K562 (cell line): ENCODE results near the gene CRYGA. TPM values are rescaled to one million over a fixed set of nuclear protein-coding genes. Genes with fewer than 3 reads are reported as not detected.

ENCODE experiments used
- ATAC-seq: fragments of 200-7000 bp; cut with Tn5 transposase; 3 replicates; pipeline ENCODE4 v1.9.1; 2020; ENCODE audit warnings: moderate library complexity
- Bru-seq: library from RNA; stranded (reverse); fragments of 400-500 nt; gene quantifications from one replicate; lab custom pipeline; 2021; lab: Mats Ljungman, UMichigan
- BruChase-seq, 2 experiments: library from RNA; stranded (reverse); fragments of 400-500 nt; gene quantifications; one replicate each; lab custom pipeline; 2021; lab: Mats Ljungman, UMichigan
- BruUV-seq: library from RNA; stranded (reverse); fragments of 400-500 nt; replicated peaks from 2 replicates; lab custom pipeline; 2021; lab: Mats Ljungman, UMichigan
- CTCF ChIA-PET: fragments of 300-600 bp; formaldehyde crosslinking; extraction: SDS; loops from one replicate; lab custom pipeline; 2021; ENCODE audit warnings: low intra/inter-chr PET ratio; lab: Yijun Ruan, JAX
- POLR2A ChIA-PET: fragments of 300-600, 350-650 bp; sonication (Branson Sonifier 250); formaldehyde crosslinking; extraction: SDS; loops from one replicate; lab custom pipeline; 2021; ENCODE audit warnings: antibody characterized with exemption, inconsistent platforms; lab: Yijun Ruan, JAX
- DNase-seq, 4 experiments: peaks; one replicate each; pipeline versions ENCODE4 v3.0.0 to v3.0.0-alpha.2; 2011 to 2018; ENCODE audit warnings: low spot score in 3 of 4, mixed read lengths in 3 of 4; ENCODE audit errors: extremely low read depth in 1 of 4
- FAIRE-seq: peaks from 2 replicates; lab custom pipeline; 2011; peaks lifted over from hg19 to GRCh38; lab: Jason Lieb, UNC
- H2AFZ ChIP-seq: 2 replicates; pipeline ENCODE4 v1.6.0; 2011; ENCODE audit warnings: low read depth, low read length, control low read depth, inconsistent platforms
- H3K27ac ChIP-seq: fragments of 200-600 bp; 3 replicates; pipeline ENCODE4 v1.8.0; 2011; ENCODE audit warnings: low read depth, mild to moderate bottlenecking, control low read depth, inconsistent platforms, low read length, moderate library complexity, mixed read lengths; ENCODE audit errors: extremely low read depth
- H3K27me3 ChIP-seq, 2 experiments: fragments of 300-600 bp in 1 of 2; 2 replicates in 1 of 2; 3 replicates in 1 of 2; pipeline versions ENCODE4 v1.6.0 to v1.8.0; 2011; ENCODE audit warnings: inconsistent platforms in 2 of 2, low read length in 2 of 2, mild to moderate bottlenecking in 1 of 2, mixed read lengths in 1 of 2, moderate library complexity in 1 of 2; ENCODE audit not compliant: control insufficient read depth in 2 of 2, insufficient read depth in 2 of 2
- H3K36me3 ChIP-seq: fragments of 300-600 bp; 3 replicates; pipeline ENCODE4 v1.8.0; 2011; ENCODE audit warnings: mild to moderate bottlenecking, low read length, inconsistent platforms; ENCODE audit not compliant: control insufficient read depth, insufficient read depth
- H3K4me1 ChIP-seq, 2 experiments: fragments of 200-600 bp in 1 of 2; replicated peaks in 1 of 2; 2 replicates in 1 of 2; 3 replicates in 1 of 2; pipeline versions ENCODE4 v1.5.1 to v1.8.0; 2011; ENCODE audit warnings: inconsistent platforms in 2 of 2, low read length in 2 of 2, mild to moderate bottlenecking in 1 of 2, mixed read lengths in 1 of 2, moderate library complexity in 1 of 2; ENCODE audit not compliant: control insufficient read depth in 2 of 2, insufficient read depth in 2 of 2
- H3K4me2 ChIP-seq: 2 replicates; pipeline ENCODE4 v1.6.1; 2011; ENCODE audit warnings: low read length, control low read depth, inconsistent platforms, mixed read lengths; ENCODE audit not compliant: insufficient read depth
- H3K4me3 ChIP-seq: fragments of 200-600 bp; sonication (generic), shearing (Covaris generic); 2 replicates; pipeline ENCODE4 v1.5.1; 2016; ENCODE audit warnings: control low read depth, inconsistent platforms
- H3K79me2 ChIP-seq: fragments of 200-600 bp; 3 replicates; pipeline ENCODE4 v1.8.0; 2011; ENCODE audit warnings: low read length, inconsistent platforms; ENCODE audit not compliant: control insufficient read depth, insufficient read depth
- H3K9ac ChIP-seq, 2 experiments: 2 replicates each; pipeline versions ENCODE4 v1.6.0 to v1.6.1; 2011; ENCODE audit warnings: low read depth in 2 of 2, low read length in 2 of 2, control low read depth in 1 of 2, inconsistent platforms in 1 of 2, mild to moderate bottlenecking in 1 of 2, mixed read lengths in 1 of 2; ENCODE audit not compliant: insufficient read depth in 1 of 2
- H3K9me1 ChIP-seq: one replicate; pipeline ENCODE4 v1.6.0; 2011; ENCODE audit warnings: inconsistent platforms, mild to moderate bottlenecking, low read length, moderate library complexity; ENCODE audit not compliant: control insufficient read depth, insufficient read depth
- H3K9me3 ChIP-seq: replicated peaks from 2 replicates; pipeline ENCODE4 v1.5.1; 2011; ENCODE audit warnings: low read depth, low read length, inconsistent platforms; ENCODE audit not compliant: control insufficient read depth, insufficient read depth
- H4K20me1 ChIP-seq: replicated peaks from 2 replicates; pipeline ENCODE4 v1.6.1; 2011; ENCODE audit warnings: low read length, inconsistent platforms, mixed read lengths; ENCODE audit not compliant: control insufficient read depth, insufficient read depth
- LCOR ChIP-seq: sonication (generic); formaldehyde crosslinking; IDR thresholded peaks from 2 replicates; pipeline ENCODE4 v1.8.0; 2022; ENCODE audit warnings: mild to moderate bottlenecking, missing genetic modification reagents
- RBBP5 ChIP-seq: fragments of 200-600 bp; sonication (generic); IDR thresholded peaks from 2 replicates; pipeline ENCODE4 v1.6.1; 2012; ENCODE audit warnings: borderline replicate concordance, mild to moderate bottlenecking, low read length, control low read depth, inconsistent platforms; ENCODE audit not compliant: insufficient read depth, poor library complexity, severe bottlenecking
- WGBS: fragments of 100-300 bp; shearing (Covaris generic); methylation state at CpG from one replicate; pipeline ENCODE4 v1.1.6; 2016; ENCODE audit warnings: low coverage, mixed read lengths; ENCODE audit not compliant: insufficient coverage; ENCODE audit errors: missing lambda C conversion rate; 5-methylcytosine and 5-hydroxymethylcytosine counted together
- in situ Hi-C: fragments of 300-500 bp; cut with MboI; formaldehyde crosslinking; loops from 4 replicates; pipeline ENCODE4 v1.15.0; 2018; ENCODE audit warnings: inconsistent platforms, mixed read lengths
- intact Hi-C: fragments of 100-400 bp; cut with micrococcal nuclease; formaldehyde crosslinking; loops from 2 replicates; pipeline ENCODE4 v1.14.2; 2022
- long read RNA-seq, 3 experiments: library from polyadenylated mRNA in 2 of 3; library from RNA in 1 of 3; unstranded in 2 of 3; stranded (forward) in 1 of 3; transcript quantifications; one replicate each; pipeline ENCODE4 v2.0.0, GENCODE V29; 2019 to 2022
- polyA minus RNA-seq, 3 experiments: library from RNA; depleted of rRNA, polyadenylated mRNA; stranded (reverse); fragments of >200 nt; gene quantifications; 2 replicates each; pipeline ENCODE4 v1.2.3, GENCODE V29; 2011
- polyA plus RNA-seq, 8 experiments: library from polyadenylated mRNA; depleted of rRNA in 4 of 8; stranded (reverse) in 5 of 8; unstranded in 3 of 8; fragments of >200 nt; fragmentation: Nextera tagmentation in 2 of 8; fragmentation: Illumina TruSeq in 1 of 8; extraction: Ambion mirVana in 2 of 8; extraction: Trizol in 1 of 8; gene quantifications; 2 replicates each; pipeline versions ENCODE4 v1.2.1 to v1.2.3, GENCODE V29; 2011 to 2014; ENCODE audit warnings: inconsistent platforms in 1 of 8, missing spikeins in 1 of 8
- total RNA-seq, 7 experiments: library from RNA; depleted of rRNA in 6 of 7; stranded (reverse); fragments of >200 nt in 6 of 7; fragmentation: Illumina TruSeq in 2 of 7; extraction: Trizol in 2 of 7; gene quantifications; 2 replicates each; pipeline versions ENCODE4 v1.2.1 to v1.2.3, GENCODE V29; 2011 to 2021; ENCODE audit warnings: low replicate concordance in 1 of 7

The CRYGA gene, protein sequence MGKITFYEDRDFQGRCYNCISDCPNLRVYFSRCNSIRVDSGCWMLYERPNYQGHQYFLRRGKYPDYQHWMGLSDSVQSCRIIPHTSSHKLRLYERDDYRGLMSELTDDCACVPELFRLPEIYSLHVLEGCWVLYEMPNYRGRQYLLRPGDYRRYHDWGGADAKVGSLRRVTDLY
- not detected in 2 replicates for total RNA-seq (2011; cell fraction: chromatin; rRNA removed; ENCODE audit: low replicate concordance)
- not detected in 2 replicates for total RNA-seq (2011; cell fraction: nucleolus; rRNA removed)
- total RNA-seq (2011; cell fraction: nucleoplasm; rRNA removed) = not detected in 2 replicates
- not detected in 2 replicates for total RNA-seq (2014; rRNA removed)
- total RNA-seq (2014; rRNA removed; fragmentation: Illumina TruSeq; extraction: Trizol) = not detected in 2 replicates
- total RNA-seq (2015; rRNA removed; fragmentation: Illumina TruSeq; extraction: Trizol) = not detected in 2 replicates
- not detected in 2 replicates for total RNA-seq (2021)
- not detected in 2 replicates for polyA plus RNA-seq (2011; rRNA removed)
- not detected in 2 replicates for polyA plus RNA-seq (2011; cell fraction: cytosol; rRNA removed)
- not detected in 2 replicates for polyA plus RNA-seq (2011; cell fraction: nucleus; rRNA removed)
- not detected in 2 replicates for polyA plus RNA-seq (2012)
- not detected in 2 replicates for polyA plus RNA-seq (2014; fragmentation: Illumina TruSeq; extraction: Trizol)
- polyA plus RNA-seq (2014; fragmentation: Nextera tagmentation; extraction: Ambion mirVana) = not detected
- polyA plus RNA-seq (2014; rRNA removed) = not detected in 2 replicates
- not detected in 2 replicates for polyA minus RNA-seq (2011; rRNA and poly(A)+ RNA removed)
- not detected in 2 replicates for polyA minus RNA-seq (2011; cell fraction: cytosol; rRNA and poly(A)+ RNA removed)
- not detected in 2 replicates for polyA minus RNA-seq (2011; cell fraction: nucleus; rRNA and poly(A)+ RNA removed)
- Bru-seq, nascent RNA = not detected
- not detected for BruChase-seq, experiment 1, labeled RNA remaining after a 2-hour chase
- not detected for BruChase-seq, experiment 2, labeled RNA remaining after a 6-hour chase
- long read RNA-seq, experiment 1 = 0 reads
- long read RNA-seq, experiment 2 = 0 reads
- long read RNA-seq, experiment 3 = 0 reads

DNA sequence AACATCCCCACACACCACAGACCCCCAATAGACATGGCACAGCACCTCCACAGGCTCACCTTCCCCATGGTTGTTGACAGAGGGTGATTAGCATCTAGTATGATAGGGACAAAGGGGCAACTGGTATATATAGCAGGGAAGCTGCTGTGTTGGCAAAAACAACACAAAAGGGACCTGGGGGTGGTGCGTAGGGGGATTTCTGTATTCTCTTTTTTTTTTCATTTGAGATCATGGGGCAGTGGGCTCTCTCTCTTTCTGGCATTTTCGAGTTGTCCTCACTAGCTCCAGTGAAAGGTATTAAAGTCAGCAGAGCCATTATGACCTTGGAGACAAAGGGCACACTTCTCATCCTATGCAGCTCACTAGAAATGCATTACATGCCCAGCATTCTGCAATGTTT is at the start of gene CRYGA:
CRYGA (minus strand) TSS at position 101 of the 400 bp plus-strand sequence; CDS start at position 68, 33 bp downstream.
- Histone ChIP-seq H2AFZ (peak within 1 kb of the TSS; percentile 50; the same call in 1 of the 2 replicates), H3K27me3 (no peaks in the 10 kb centered on the region), H4K20me1 (no peaks in the 10 kb centered on the region), H3K9me3 (no peaks in the 10 kb centered on the region), H3K27ac (no peak within 1 kb of the TSS), H3K4me2 (no peak within 1 kb of the TSS), H3K79me2 (no peaks in the 10 kb centered on the region), H3K4me3 (no peak within 1 kb of the TSS), H3K4me1 (no peaks in the 10 kb centered on the region; a peak in 1 of 5 replicates)
- POLR2A ChIA-PET = no interaction called here
- DNase-seq (no peak), ATAC-seq (no peak)
- intact Hi-C loops = no loop called here
- TF ChIP-seq LCOR (no peak), RBBP5 (no peak)
- TF ChIP-seq, all 486 proteins: peak for 0
- Histone ChIP-seq H3K9ac (no peak within 1 kb of the TSS), H3K36me3 (no peaks in the 10 kb centered on the region), H3K9me1 (no peaks in the 10 kb centered on the region)
- in situ Hi-C loops = no loop called here
- CTCF ChIA-PET = no interaction called here
- FAIRE-seq = no peak
- 20% methylated on average over 2 of the region's 2 CpGs for WGBS
- no TSS peak for BruUV-seq
